Thyroid gland (tissue), 4 donors: ENCODE measurements around the gene C10orf90.

Experiments used
- POLR2A ChIP-seq, 2 donors: fragments of 450-650 bp; IDR thresholded peaks; one replicate each; pipeline ENCODE4 v1.6.1; 2017; ENCODE audit warnings: antibody characterized with exemption in 2 of 2, mild to moderate bottlenecking in 2 of 2, moderate library complexity in 1 of 2
- TF ChIP-seq, protein P1 (sequence below), 6 experiments: fragments of 200-600 bp in 3 of 6; fragments of 450-650 bp in 3 of 6; sonication (generic) in 3 of 6; IDR thresholded peaks; one replicate each; pipeline ENCODE4 v1.5.1; 2016 to 2019; ENCODE audit warnings: antibody characterized with exemption in 6 of 6, mild to moderate bottlenecking in 2 of 6, inconsistent platforms in 1 of 6, moderate library complexity in 1 of 6

DNA sequence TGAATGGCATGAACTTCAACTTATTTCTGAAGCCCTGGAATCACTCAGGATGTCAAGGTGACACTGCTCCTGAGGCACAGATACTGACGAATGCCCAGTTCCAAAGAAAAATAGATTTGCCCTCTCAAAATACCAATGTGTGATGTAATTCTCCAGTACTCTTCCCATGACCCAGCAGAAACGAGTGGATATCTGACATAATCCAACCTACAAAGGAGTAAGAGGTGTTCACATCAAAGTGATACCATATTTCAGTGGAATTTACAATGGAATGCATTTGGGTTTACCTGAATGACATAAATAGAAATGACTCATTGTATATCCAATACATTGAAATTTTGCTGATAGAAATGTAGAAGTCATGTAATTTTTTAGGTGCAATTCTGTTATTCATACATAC, 161.3 kb downstream of the C10orf90 start:
- no peak for TF ChIP-seq POLR2A (IDR thresholded peaks at IDR 0.05)
- TF ChIP-seq, protein P1, sequence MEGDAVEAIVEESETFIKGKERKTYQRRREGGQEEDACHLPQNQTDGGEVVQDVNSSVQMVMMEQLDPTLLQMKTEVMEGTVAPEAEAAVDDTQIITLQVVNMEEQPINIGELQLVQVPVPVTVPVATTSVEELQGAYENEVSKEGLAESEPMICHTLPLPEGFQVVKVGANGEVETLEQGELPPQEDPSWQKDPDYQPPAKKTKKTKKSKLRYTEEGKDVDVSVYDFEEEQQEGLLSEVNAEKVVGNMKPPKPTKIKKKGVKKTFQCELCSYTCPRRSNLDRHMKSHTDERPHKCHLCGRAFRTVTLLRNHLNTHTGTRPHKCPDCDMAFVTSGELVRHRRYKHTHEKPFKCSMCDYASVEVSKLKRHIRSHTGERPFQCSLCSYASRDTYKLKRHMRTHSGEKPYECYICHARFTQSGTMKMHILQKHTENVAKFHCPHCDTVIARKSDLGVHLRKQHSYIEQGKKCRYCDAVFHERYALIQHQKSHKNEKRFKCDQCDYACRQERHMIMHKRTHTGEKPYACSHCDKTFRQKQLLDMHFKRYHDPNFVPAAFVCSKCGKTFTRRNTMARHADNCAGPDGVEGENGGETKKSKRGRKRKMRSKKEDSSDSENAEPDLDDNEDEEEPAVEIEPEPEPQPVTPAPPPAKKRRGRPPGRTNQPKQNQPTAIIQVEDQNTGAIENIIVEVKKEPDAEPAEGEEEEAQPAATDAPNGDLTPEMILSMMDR (IDR thresholded peaks at IDR 0.05): no peak
